Activated T-helper 9 cell treated with anti-CD3 and anti-CD28 coated beads, Interleukin-2, amount 50 U/mL, for 16 hours (primary cell): ENCODE measurements around the gene STBD1.
A peak's percentile ranks its signal among the peaks of the same experiment; 100 is the strongest.
"Not testable (repeated sequence)": the region's sequence is repeated elsewhere in the genome, so short reads cannot be mapped to it uniquely, and the experiment has no call there.

Experiments
- DNase-seq: peaks from one replicate; pipeline ENCODE4 v3.0.0-alpha.2; 2020; ENCODE audit warnings: low read depth

Gene STBD1

DNA sequence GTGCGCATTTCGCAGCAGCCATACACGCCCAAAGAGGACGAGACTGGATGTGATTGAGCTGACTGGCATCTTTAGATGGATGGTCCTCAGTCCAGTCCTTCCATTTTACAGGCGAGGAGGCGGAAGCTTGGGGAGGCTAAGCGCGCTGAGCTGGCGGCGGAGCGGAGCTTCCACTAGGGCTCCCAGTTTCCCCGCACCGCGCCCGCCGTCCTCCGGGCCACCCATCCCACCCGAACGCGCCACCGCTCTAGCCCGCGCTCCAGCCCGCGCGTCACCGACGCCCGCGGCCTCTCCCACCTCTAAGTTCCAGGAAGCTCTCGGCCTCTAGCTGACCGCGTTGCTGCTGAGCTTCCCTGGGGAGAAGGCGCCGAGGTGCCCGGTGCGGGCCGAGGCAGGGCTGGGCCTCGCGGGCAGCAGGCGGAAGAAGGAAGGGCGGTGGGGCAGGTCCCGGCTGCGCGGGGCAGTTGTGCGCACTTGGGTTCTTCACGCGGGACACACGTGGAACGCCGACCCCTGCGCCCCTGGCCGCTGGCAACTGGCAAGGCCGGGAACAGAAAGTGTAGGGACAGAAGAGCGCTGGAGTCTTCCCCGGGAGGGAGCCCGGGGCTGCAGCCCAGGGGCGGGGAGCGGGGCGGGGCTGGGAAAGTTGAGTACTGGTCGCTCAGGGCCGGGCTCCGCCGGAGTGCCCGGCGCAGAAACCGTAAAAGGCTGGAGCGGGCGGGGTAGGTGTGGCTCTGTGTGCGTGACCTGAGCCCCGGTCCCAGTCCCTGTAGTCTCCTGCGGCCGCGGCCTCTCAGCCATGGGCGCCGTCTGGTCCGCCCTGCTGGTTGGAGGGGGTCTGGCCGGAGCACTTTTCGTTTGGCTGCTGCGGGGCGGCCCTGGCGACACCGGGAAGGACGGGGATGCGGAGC is at the start of gene STBD1:
Gene STBD1, plus strand, starts transcription at position 763 of the 911 bp plus-strand sequence. Its CDS starts 37 bp downstream, at position 800.
- DNase-seq: peak; percentile 9

DNA sequence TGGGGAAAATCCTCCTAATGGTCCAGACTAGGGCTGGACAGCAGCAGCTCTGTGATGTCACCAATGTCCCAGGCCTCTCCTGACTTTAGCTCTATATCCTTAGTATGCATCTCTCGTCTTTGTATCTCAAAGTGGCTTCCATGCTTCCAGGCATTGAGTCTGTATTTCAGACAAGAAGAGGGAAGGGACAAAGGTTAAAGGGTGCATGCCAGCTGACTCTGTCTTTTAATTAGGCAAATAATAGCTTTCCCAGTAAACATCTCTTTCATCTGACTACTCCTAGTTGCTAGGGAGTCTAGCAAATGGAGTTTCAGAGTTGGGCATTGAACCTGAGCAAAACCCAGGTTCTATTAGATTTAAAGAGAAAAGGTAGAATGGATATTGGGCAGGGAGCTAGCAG is 49.6 kb upstream of the STBD1 start:
- DNase-seq: no peak

DNA sequence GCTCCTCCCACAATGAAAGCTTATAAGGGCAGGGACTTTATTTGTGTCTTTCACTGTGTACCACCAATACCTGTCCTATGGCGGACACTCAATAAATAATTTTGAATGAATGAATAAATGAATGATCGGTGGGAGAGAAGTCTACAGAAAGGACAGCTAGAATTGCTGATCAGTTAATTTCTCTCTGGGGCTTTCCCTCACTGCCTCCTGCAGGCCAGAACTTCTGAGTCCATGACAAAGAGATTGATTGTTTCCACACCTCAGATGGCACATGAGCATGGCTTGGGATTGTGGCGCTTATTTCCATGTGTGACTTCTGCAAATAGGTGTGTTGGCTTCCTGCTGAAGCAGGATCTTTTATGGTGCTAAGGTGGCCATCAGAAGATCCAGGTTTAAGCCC is 48.7 kb upstream of the STBD1 start:
- no peak for DNase-seq

DNA sequence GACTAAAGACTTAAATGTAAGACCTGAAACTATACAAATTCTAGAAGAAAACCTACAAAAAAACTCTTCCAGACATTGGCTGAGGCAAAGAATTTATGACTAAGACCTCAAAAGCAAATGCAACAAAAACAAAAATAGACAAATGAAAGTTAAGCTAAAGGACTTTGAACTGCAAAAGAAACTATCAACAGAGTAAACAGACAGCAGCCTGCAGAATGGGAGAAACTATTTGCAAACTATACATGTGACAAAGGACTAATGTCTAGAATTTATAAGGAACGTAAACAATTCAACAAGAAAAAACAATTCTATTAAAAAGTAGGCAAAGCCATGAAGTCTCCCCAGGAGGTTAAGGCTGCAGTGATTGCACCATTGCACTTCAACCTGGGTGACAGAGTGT is 46.0 kb upstream of the STBD1 start:
- DNase-seq: no peak

DNA sequence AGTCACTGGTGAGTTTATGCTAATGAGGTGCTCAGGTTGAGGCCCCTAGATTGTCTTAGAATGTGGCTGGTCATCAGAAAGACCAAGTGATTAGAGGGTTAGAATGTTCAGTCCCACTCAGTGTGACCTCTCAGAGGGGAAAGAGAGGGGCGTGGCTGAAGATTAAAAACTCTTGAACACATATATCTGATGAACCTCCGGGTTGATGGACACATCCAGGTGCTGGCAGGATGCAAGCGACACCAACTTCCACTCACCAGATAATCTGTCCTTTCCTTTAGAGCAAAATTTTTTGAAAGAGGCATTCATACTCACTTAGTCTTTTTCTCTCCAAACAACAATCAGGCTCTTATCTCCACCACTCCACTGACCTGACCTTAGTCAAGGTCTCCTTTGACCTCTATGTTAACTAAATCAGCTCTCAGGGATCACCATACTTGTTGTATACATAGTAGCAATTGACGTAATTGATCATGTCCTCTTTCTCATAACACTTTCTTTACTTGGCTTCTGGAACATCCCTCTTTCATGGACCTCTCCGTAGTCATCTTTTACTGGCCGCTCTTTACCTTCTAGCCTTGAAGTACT is 40.8 kb upstream of the STBD1 start:
- DNase-seq: no peak

DNA sequence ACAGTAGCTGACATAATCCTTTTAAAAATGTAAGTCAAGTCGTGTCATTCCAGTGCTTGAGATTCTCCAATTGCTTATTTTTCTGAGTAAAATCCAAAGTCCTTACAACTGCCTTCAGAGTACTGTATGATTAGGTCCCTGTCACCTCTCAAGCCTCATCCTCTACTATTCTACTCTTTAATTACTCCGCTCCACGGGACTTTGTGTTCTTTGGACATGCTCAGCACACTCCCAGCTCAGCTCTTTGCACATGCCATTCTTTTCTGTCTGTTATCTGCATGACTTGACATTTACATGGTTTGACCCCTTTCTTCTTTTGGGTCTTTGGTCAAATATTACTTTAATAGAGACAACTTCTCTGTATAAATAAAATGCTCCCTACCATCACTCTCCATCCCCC is 39.9 kb upstream of the STBD1 start:
- DNase-seq: no peak

DNA sequence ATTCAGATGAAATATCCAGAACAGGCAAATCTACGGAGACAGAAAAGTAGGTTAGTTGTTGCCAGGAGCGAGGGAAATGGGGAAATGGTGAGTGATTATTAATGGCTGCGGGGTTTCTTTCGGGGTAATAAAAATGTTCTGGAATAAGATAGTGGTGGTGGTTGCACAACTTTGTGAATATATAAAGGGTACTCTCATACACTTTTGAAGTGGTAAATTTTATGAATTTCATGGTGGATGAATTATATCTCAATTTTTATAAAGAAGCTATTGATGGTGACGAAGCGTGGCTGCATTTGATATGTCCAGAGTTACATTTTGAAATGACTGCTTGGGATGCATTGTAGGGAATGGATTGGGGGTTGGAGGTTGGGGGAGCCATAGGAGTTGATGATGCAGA is 38.7 kb upstream of the STBD1 start:
- DNase-seq: no peak

DNA sequence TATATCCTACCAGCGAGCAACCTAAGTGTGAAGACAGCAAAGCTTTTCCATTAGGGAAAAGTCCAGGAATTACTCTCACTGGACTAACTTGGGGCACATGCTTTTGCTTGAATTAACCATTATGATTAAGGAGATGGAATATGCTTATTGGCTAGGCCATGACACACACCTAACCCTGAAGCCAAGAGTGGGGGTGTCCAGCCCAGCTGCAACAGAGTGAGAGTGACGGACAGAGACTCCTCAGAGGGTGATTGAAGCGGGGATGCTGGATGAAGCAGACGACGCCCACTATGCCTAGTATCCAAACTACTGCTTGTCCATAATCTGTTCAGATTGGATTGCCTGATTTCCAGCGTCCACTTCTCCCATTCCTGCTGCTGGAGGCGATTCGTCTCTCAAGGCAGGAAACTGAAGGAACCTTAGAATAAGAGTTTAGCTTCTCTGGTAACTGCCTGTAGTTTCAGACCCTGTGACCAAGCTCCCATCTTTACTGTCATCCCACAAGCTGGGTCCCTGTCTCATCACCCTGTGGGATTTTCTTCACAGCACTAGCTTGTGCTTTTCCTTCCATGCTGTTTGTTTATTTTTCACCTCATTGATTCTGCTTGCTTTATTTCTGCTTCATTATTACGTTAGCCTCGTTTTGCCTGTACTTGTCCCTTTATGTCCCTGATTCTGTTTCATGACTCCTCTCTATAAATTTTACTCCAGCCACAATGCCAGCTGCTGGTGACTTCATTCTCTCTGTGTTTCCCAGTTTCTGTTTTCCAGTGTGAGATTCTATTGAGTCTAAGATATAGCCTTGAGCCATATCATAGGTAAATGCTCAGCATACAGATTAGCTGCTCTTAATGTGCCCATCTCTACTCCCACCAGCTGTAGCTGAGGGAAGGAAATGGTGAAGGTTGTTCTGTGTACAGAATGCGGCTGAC is 36.0 kb upstream of the STBD1 start:
- no peak for DNase-seq

DNA sequence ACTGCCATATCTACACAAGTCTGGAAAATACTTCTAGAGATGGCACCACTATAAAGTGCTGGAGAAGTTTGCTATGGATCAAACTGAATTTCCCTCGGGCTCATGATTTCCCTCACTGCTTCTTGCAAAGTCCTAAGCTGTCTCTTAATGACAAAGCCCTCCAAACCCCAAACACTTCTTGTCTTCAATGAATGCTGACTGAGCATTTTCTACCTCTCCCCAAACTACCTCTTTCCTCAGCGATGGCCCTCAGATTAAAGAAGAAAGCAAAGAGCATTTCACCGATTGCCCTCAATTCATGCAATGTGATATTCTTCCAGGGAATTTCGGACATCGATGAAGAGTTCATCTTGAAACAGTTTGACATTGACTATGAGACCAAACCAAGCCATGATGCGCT is 35.3 kb upstream of the STBD1 start:
- DNase-seq: no peak

DNA sequence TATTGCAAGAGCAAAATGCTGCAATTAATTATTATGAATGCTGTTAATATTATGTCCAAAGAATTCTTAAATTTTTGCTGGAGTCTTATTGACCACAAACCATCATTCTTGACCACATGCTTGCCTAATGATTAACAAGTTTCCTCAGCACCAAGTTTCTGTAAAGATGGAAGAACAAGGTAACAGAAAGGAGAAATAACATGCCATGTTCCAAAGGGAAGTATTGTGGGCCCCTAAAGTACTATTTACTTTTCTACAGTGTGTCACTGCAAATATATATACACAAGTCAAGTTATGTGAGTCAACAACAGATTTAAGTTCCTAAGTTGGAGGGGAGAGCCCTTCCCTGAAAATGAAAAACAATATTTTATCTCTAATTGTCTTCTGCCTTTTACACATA is 34.5 kb upstream of the STBD1 start:
- DNase-seq: no peak

DNA sequence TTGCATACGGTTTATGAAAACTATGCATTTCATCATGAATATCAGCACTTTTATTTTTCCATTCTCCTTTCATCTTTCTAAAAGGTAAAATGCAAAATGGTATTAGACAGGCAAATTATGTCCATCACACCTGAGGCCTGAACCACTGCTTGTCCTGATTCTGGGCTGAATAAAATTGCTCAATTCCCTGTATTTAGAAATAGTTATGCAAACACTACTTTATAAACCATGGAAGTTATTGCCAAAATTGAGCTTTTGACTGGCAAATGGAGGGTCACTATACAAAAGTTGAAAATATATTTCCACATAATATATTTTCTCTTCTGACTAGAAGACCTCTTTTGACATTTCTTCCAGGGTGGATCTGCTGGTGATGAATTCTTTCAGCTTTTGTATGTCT is 34.0 kb upstream of the STBD1 start:
- DNase-seq: no peak

DNA sequence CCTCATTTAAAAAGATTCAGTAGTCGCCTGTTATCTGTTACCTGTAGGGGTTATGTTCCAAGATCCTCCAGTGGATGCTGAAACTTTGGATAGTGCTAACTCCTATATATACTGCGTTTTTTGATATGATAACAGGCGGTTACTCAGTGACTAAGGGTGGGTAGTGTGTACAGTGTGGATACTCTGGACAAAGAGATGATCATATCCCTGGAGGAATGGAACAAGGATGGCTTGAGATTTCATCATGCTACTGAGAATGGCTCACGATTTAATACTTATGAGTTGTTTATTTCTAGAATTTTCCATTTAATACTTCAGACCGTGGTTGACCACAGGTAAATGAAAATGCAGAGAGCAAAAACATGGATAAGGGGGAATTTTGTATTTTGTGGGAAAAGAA is 33.5 kb upstream of the STBD1 start:
- no peak for DNase-seq

DNA sequence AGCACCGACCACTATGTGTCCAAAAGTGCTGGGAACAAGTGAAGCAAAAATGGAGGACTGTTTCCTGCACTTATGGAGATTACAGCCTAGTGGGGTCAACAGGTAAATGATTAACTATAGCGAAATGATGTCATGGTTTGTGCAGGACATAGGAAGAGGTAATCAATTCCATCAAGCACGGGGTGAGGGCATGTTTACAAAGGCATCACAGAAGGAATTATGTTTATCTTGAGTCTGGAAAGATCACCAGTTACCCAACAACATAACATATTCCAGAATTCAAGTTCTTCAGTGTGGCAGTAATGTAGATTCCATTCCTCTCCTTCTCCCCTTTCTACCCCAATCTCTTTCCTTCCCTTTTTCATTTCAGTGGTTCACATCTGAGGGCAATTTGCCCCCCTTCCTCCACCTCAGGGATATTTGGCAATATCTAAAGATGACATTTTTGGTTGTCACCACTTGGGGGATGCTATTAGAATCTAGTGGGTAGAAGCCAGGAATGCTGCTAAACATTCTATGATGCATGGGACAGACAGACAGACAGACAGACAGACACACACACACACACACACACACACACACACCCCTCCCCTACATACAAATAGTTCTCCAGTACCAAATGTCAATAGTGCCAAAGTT is 30.9 kb upstream of the STBD1 start:
- DNase-seq: no peak

DNA sequence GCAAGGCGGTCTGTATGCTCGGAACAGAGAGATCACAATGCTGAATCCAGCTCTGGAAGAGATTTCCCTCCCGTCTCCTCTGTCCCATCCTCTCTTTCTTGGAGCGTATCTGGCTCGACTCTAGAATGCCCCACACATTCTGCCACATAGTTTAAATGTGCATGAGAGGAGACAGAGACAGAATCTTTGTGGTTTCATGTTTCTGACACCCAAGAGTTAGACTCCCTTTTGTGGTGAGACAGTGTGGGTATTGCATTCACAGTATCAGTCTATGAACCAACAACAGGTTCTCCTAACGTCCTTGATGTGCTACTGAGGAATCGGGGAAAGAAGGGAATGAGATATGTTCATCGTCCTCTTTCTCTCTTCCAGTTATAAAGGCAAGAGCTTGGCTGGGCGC is 29.7 kb upstream of the STBD1 start:
- DNase-seq: no peak

DNA sequence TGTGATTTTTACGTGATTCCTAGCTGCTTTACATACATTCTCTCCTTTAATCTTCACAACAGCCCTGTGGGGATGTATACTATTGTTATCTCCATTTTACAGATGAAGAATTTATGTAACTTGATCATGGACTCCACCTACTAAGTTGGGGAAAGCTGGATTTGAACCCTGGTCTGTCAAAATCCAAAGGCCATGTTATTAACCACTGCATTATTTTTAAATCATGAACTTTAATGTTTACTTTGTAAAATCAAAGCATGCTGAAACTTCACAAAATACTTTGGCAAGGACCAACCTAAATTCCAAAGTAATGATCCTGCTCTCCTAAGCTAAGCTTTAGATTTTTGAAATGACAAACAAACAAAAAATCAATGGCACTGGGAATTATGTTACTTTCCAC is 28.9 kb upstream of the STBD1 start:
- DNase-seq: no peak

DNA sequence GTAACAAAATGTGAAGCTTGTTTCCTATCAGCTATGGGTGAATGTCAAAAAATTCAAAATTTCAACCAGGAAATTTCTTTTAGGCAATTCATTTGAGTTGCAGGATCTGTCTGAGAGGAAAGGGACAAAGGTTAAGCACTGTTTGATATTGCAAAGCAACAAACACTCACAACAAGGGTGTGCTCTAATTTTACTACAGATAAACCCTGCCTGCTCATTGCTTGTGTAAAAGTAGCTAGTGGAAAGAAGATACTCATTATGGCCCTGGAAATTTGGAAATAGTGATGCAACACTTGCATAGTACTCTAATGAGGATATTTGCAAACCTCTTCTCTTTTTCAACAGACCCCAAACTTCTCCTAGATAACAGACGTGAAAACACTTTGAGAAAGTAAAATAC is 27.9 kb upstream of the STBD1 start:
- no peak for DNase-seq

DNA sequence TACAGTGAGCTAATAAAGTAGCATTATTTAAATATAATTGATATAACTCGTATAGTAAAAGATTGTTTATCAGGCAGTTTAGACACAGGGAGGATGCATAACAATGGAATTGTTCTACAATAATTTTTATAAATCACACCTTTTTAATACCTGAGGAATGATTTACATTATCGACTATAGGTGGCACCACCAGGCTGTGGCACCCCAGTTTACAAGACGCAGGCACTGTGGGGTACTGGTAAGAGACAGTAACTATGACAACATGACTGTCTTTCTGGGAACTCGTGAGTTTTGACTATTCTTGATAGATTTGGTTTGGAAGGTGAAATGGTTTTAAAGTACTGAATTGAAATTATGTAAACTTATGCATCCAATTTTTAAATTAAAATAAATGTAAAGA is 27.1 kb upstream of the STBD1 start:
- no peak for DNase-seq

DNA sequence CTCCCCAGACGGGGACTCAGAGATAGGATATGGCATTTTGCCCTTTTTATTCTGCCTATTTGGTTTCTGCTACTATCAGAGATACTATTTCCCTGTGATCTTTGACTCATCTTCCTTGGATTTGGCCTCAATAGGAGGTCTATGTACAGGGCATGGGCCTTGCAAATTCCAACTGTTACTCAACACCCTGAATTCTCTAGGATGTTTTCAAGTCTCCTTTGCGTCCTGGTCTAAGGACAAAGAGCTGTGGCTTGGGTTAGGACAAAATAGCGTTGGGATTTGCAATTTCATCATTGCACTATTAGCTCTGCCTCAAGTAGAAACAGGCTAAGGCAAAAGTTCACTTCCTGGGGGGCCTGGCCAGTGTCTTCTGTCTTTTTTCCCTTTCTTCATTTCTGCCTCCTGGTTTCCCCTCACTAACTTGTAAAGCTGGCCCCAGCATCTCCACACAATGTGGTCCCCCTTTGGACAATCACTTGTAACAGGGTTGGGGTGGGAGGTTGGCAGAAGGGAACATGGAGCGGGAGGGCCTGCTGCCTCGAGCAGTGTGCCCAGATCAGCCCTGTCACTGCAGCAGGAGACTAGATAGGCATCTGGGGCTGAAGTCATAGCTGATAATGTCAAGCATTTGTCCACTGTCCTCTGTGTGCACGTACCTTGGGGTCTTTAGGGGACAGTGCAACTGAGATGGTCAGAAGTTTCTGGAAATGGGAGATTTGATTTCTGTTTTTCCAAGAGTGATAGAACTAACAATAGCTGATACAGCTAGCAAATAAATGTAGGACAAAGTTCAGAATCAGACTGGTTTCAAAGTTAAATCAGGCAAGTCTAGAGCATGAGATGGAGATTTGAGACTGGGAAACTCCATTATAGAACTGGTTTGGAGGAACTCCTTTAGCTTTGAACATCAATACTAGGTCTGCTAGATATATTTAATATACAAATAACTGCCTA is 25.8 kb upstream of the STBD1 start:
- DNase-seq: no peak

DNA sequence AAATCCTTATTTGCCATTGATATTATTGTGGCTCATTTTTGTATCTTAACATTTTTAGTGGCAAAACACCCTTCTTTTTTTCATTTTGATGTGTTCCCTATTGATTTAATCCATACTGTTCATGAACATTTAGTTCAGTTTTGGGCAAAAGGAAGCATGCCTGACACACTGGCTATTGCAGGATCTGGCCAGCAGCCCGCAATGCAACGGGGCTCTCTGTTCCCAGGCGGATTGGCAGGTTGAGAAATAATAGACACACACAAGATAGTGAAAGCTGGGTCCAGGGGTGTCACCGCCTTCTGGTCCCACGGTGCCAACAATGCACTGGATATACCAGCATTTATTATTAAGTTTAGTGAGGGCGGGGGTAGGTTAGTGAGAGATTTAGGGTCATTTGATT is 24.9 kb upstream of the STBD1 start:
- DNase-seq: not testable (repeated sequence)

DNA sequence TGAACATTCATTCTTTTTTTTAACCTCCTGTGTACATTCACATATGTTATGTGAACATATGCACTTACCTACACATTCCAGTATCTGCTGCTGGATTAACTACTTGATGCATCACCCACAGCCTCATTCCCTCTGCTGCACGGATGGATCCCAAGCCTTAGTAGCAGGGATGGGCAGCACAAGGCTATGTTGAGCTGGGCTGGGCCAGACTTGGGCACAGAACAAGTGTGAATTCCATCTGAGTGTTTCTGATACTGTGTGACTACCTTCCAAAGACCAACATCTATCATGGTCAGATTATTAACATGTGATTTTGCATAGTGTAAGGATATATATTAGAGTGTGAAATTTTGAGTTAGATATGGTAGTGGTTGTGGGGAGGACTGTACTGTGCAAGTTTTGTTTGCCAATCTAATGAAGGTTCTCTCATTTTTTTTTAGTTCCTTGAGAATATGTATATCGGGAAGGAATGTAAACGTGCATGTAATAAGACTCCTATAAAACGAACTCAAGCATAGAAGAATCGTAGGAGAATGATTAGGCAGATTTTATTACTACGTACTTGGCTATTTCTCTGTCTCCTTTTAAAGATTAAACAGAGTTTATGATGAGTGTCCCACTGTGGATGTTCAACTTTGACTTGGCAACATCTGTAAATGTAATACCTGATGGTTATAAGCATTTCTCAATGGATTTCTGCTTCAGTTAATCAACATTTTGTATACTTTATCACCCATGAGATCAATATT is 23.4 kb upstream of the STBD1 start:
- DNase-seq: no peak
